ENCODE results near the gene ADGRL1.

ADGRL1 gene

GRCh38 chr19:14165990-14166830, 39.8 kb downstream of the ADGRL1 start:
- DNase-seq: no peak
- intact Hi-C loops (cut with DNase I): no loop called here

GRCh38 chr19:14164724-14165493, 41.1 kb downstream of the ADGRL1 start:
- intact Hi-C loops (cut with DNase I): no loop called here

GRCh38 chr19:14164082-14164481, 41.9 kb downstream of the ADGRL1 start:
- DNase-seq: no peak
- intact Hi-C loops (cut with DNase I): no loop called here

More at GRCh38 chr19:14164724-14165493, 41.1 kb downstream of the ADGRL1 start:
- no peak for DNase-seq

- intact Hi-C loops (cut with DNase I): no loop called here
These were observed 43.1 kb downstream of the ADGRL1 start for GRCh38 chr19:14162871-14163297.

GRCh38 chr19:14161305-14161704, 44.7 kb downstream of the ADGRL1 start:
- intact Hi-C loops (cut with DNase I): no loop called here
- no peak for DNase-seq

More at GRCh38 chr19:14162871-14163297, 43.1 kb downstream of the ADGRL1 start:
- DNase-seq: peak in 1 of 10 donors; percentile 92

GRCh38 chr19:14160017-14160703, 45.8 kb downstream of the ADGRL1 start:
- intact Hi-C loops (cut with DNase I): no loop called here
- no peak for DNase-seq

GRCh38 chr19:14159059-14159458, 46.9 kb downstream of the ADGRL1 start:
- DNase-seq: no peak
- intact Hi-C loops (cut with DNase I): no loop called here

- intact Hi-C loops (cut with DNase I): no loop called here
- DNase-seq: no peak
These were observed 47.5 kb downstream of the ADGRL1 start for GRCh38 chr19:14158276-14159023.

GRCh38 chr19:14156971-14157717, 48.8 kb downstream of the ADGRL1 start:
- no peak for DNase-seq
- intact Hi-C loops (cut with DNase I): no loop called here

GRCh38 chr19:14156122-14156521, 49.8 kb downstream of the ADGRL1 start:
- intact Hi-C loops (cut with DNase I): no loop called here

GRCh38 chr19:14155371-14155770, 50.6 kb downstream of the ADGRL1 start:
- DNase-seq: no peak
- intact Hi-C loops (cut with DNase I): no loop called here

More at GRCh38 chr19:14156122-14156521, 49.8 kb downstream of the ADGRL1 start:
- DNase-seq: peak in 2 of 10 donors; percentile 40 to 55

GRCh38 chr19:14152713-14153112, 53.3 kb downstream of the ADGRL1 start:
- no peak for DNase-seq
- intact Hi-C loops (cut with DNase I): loop anchor here (5.0 kb wide), 1 partner anchor 55 kb away; the partner anchor contains the start of gene ADGRL1

- intact Hi-C loops (cut with DNase I): loop anchor here (5.0 kb wide), 1 partner anchor 56 kb away; the partner anchor contains the start of gene ADGRL1
- peak in 1 of 10 donors; percentile 75 for DNase-seq
These were observed 55.0 kb downstream of the ADGRL1 start for GRCh38 chr19:14150770-14151661.

GRCh38 chr19:14150041-14150769, 55.8 kb downstream of the ADGRL1 start:
- DNase-seq: no peak
- intact Hi-C loops (cut with DNase I): loop anchor here (5.0 kb wide), 1 partner anchor 57 kb away; the partner anchor contains the start of gene ADGRL1

GRCh38 chr19:14149509-14149994, 56.4 kb downstream of the ADGRL1 start:
- peak; percentile 55 to 96 (median 74) for DNase-seq
- intact Hi-C loops (cut with DNase I): loop anchor here (2.0 kb wide), 1 partner anchor 199 kb away; no protein-coding TSS in a partner anchor

GRCh38 chr19:14148751-14149410, 57.1 kb downstream of the ADGRL1 start:
- DNase-seq: no peak
- intact Hi-C loops (cut with DNase I): loop anchor here (2.0 kb wide), 1 partner anchor 200 kb away; no protein-coding TSS in a partner anchor

Data from posterior cingulate gyrus (tissue), 11 donors.